ENCODE measurements around the gene DNAJA2.

DNA sequence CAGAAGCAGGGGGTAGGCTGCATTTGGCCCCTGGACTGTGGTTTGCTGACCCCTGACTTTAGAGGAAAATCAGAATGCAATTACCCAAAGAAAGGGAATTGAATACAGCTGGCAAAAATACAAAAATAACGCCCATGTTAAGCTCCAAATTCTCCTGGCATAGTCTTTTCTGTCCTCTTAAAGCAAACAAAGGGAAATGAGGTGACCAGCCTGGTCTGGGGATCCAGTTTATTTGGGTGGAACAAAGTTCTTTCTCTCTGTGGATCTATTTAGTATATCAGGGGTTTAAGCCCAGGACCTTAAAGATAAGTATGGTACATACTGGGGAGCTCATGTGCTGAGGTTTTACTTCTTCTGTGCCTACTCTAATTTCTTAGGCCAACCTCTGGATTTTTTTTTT is 23.5 kb downstream of the DNAJA2 start:
- TF ChIP-seq POLR2A (IDR thresholded peaks at IDR 0.05; ENCODE audit: low read depth, low read length) (no peak), POLR2AphosphoS5 (IDR thresholded peaks at IDR 0.05; ENCODE audit: low read depth, low read length) (no peak)

All from GM12891 (cell line).